ENCODE results near the gene MYO1C.
"Not testable (repeated sequence)": the region's sequence is repeated elsewhere in the genome, so short reads cannot be mapped to it uniquely, and the experiment has no call there.

MYO1C gene

GRCh38 chr17:1431631-1432104 is 60.8 kb downstream of the MYO1C start:
- DNase-seq (ENCODE audit: low read depth in 2 of 2, low spot score in 1 of 2) = no peak

GRCh38 chr17:1423456-1424135 is 68.9 kb downstream of the MYO1C start:
- no peak for DNase-seq (ENCODE audit: low read depth in 2 of 2, low spot score in 1 of 2)

DNA sequence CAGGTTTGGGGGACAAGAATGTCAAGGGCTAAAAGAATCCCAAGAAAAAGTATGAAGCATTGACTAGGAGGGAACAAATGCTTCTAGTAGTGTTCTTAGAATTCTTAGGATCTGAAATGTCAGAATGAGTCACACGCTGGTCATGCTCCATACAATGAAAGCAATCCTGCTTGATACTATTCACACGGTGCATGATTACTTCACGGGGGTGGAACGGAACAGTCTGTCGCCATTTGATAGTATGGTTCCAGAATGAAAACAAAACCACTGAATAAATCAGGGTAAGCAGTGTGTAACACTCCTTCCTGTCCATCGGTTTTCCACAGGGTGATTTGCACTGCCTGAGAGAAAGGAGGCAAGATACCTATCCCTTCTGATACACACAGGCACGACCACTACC is 69.6 kb downstream of the MYO1C start:
- DNase-seq (ENCODE audit: low read depth in 2 of 2, low spot score in 1 of 2) = no peak

- no peak for DNase-seq (ENCODE audit: low read depth in 2 of 2, low spot score in 1 of 2)
These were observed 71.0 kb downstream of the MYO1C start for GRCh38 chr17:1421470-1421869.

GRCh38 chr17:1420981-1421380 is 71.5 kb downstream of the MYO1C start:
- DNase-seq (ENCODE audit: low read depth in 2 of 2, low spot score in 1 of 2) = no peak

DNA sequence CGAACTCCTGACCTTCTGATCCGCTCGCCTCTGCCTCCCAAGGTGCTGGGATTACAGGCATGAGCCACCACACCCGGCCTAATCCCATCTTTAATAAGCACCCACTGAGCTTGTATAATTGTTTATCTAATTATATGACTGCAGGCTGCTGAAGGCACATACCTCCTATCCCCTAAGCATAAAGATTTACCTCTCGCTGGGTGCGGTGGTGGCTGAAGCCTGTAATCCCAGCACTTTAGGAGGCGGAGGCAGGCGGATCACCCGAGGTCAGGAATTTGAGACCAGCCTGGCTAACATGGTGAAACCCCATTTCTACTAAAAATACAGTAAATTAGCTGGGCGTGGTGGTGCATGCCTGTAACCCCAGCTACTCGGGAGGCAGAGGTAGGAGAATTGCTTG is 72.3 kb downstream of the MYO1C start:
- DNase-seq (ENCODE audit: low read depth in 2 of 2, low spot score in 1 of 2) = no peak

- not testable (repeated sequence) for DNase-seq (ENCODE audit: low read depth in 2 of 2, low spot score in 1 of 2)
These were observed 74.0 kb downstream of the MYO1C start for GRCh38 chr17:1418476-1418875.

DNA sequence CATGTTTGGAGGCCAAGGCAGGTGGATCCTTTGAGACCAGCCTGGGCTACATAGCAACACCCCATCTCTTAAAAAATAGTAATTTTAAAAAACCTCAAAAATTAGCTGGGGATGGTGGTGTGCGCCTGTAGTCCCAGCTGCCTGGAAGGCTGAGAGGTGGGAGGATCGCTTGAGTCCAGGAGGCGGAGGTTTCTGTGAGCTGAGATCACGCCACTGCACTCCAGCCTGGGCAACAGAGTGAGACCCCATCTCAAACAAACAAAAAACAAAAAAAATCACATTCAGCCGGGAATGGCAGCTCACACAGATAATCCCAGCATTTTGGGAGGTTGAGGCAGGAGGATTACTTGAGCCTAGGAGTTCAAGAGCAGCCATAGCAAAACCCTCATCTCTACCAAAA is 76.1 kb downstream of the MYO1C start:
- DNase-seq (ENCODE audit: low read depth in 2 of 2, low spot score in 1 of 2) = no peak

GRCh38 chr17:1414634-1415033 is 77.9 kb downstream of the MYO1C start:
- DNase-seq (ENCODE audit: low read depth in 2 of 2, low spot score in 1 of 2) = no peak
